ENCODE measurements around the gene TCEA2.

GRCh38 chr20:64050261-64051032 lies 12.6 kb upstream of the TCEA2 start:
- TF ChIP-seq CTCF (IDR thresholded peaks at IDR 0.05) = no peak
- no peak for TF ChIP-seq POLR2AphosphoS5 (IDR thresholded peaks at IDR 0.05)
- no peak for TF ChIP-seq EP300 (IDR thresholded peaks at IDR 0.05)

Measured in sigmoid colon (tissue), 4 donors.